Renal cortex interstitium (tissue), 11 donors: ENCODE data around the gene SPSB3. TPM values are rescaled to one million over a fixed set of nuclear protein-coding genes. Genes with fewer than 3 reads are reported as not detected.
"Not testable (repeated sequence)": the region's sequence is repeated elsewhere in the genome, so short reads cannot be mapped to it uniquely, and the experiment has no call there.

Experiments
- DNase-seq, 11 donors: peaks; one replicate each; pipeline ENCODE4 v3.0.0-alpha.2; 2013; ENCODE audit warnings: low read depth in 9 of 11, low spot score in 4 of 11; ENCODE audit errors: extremely low read depth in 1 of 11
- polyA plus RNA-seq, 3 donors: library from polyadenylated mRNA; unstranded; fragments of 120-200 nt; gene quantifications; one replicate each; pipeline ENCODE4 v1.2.1, GENCODE V29; 2013; ENCODE audit not compliant: insufficient read length in 3 of 3

SPSB3 gene
- polyA plus RNA-seq, 3 donors = 28.2 to 49.1 (median 46.0) TPM

DNA sequence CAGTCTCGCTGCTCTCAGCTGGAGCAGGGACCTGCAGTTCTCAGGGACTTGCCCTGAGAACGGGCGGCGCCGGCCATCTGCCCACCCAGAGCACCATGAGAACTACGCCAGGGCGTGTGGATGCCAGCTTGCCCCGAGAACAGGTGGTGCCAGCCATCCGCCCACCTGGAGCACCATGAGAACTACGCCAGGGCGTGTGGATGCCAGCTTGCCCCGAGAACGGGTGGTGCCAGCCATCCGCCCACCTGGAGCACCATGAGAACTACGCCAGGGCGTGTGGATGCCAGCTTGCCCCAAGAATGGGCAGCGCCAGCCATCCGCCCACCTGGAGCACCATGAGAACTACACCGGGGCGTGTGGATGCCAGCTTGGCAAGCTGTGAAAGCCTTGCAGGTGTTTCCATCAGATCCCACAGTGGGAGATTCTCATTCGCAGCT is 49.8 kb downstream of the SPSB3 start:
- DNase-seq = not testable (repeated sequence)

DNA sequence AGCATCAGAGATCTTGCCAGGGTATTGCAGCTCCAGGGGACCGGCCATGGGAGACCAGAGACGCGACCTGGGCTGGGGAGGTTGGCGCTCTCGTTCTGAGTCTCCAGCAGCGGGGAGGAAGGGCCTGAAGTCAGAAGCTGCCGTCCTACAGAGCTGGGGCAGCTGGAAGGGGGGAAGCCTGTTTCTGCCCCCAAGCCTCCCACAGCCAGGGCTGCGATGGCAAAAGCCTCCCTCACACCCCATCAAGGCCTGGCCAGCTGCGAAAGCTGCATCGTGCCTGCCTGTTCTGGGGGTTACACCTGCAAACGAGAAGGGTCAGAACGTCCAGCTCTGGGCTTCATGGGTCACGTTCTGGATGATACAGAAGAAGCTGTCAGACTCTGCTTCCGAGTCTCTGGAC is 50.3 kb downstream of the SPSB3 start:
- DNase-seq = no peak

- DNase-seq = no peak
Measured at GRCh38 chr16:1731603-1732002, 50.8 kb downstream of the SPSB3 start.

DNA sequence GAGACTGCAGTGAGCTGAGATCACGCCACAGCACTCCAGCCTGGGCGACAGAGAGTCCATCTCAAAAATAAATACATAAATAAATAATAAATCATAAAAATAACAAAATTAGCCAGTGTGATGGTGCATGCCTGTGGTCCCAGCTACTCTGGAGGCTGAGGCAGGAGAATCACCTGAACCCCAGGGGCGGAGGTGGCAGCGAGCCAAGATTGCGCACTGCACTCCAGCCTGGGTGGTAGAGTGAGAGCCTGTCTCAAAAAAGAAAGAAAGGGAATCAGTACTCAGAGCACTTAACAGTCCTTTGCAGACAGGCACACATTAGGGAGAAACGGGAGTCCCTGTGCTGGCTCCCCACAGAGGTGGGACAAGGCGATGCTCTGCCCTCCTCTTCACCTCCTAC is 51.3 kb downstream of the SPSB3 start:
- DNase-seq = no peak

GRCh38 chr16:1729445-1729844 is 52.9 kb downstream of the SPSB3 start:
- no peak for DNase-seq

GRCh38 chr16:1729026-1729425 is 53.3 kb downstream of the SPSB3 start:
- DNase-seq = no peak

DNA sequence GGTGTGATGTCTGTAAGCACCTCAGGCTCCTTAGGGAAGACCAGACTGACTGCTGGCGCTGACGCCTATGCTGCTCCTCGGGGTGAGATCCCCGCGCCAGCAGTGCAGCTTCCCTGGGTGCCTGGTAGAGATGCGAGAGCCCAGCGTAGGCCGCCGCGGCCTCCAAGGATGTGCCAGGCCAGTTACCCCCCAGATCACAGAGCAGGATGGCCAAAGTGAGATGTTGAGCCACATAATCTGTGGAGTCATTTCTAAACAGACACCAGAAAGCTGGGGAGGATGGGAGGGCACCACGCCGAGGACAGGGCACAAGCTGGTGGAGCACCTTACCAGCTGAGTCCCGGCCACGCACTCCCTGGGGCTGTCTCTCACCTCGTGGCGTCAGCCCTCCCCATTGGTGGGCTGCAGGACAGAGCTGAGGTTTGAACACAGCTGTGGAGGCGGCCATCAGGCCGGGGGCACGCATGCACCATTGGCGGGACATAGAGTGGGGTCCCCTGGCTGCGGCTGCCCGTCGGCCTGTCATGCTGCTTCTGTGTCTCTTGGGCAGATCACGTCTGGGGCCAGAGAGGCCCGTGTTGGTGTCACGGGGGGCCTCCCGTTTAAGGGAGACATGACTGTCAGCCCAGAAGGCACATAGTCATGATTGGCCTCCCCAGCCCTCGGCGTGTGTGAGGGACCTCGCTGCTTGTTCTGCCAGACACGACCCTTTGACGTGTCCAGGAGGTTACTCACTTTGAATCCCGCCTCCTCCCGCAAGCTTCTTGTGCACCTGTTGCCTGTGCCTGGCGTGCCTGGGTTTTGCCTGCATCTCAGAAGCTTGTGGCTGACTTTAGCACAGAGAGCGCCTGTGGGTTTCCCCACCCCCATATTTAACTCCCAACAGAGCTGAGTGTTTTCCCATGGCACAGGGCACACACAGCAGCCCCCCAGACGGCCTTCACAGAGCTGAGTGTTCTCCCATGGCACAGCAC is 54.4 kb downstream of the SPSB3 start:
- no peak for DNase-seq

Other genes starting within 250 kb of the SPSB3 start
- 10 to 100 TPM; 15.9 to 23.6 (median 22.6) TPM for gene TMEM204, start 248.9 kb downstream of the SPSB3 start, polyA plus RNA-seq
- gene IFT140, start 170.5 kb downstream of the SPSB3 start, polyA plus RNA-seq = 10 to 100 TPM; 36.2 to 45.5 (median 44.1) TPM
- 10 to 100 TPM; 20.0 to 30.0 (median 21.2) TPM for gene CRAMP1, start 170.2 kb downstream of the SPSB3 start, polyA plus RNA-seq
- gene JPT2, start 104.3 kb downstream of the SPSB3 start, polyA plus RNA-seq = 10 to 100 TPM; 75.6 to 82.4 (median 80.4) TPM
- gene MAPK8IP3, start 76.4 kb downstream of the SPSB3 start, polyA plus RNA-seq = 10 to 100 TPM; 47.2 to 91.9 (median 57.6) TPM
- gene NME3, start 11.0 kb downstream of the SPSB3 start, polyA plus RNA-seq = 10 to 100 TPM; 16.7 to 39.0 (median 37.8) TPM
- 10 to 100 TPM in 2 of 3 donors, 1 to 10 TPM in 1; 8.1 to 15.4 (median 11.1) TPM for gene EME2, start 9.8 kb downstream of the SPSB3 start, polyA plus RNA-seq
- gene MRPS34, start 9.4 kb downstream of the SPSB3 start, polyA plus RNA-seq = 10 to 100 TPM; 57.0 to 91.2 (median 74.7) TPM
- gene NUBP2, start 389 bp upstream of the SPSB3 start, polyA plus RNA-seq = 10 to 100 TPM; 28.2 to 53.9 (median 51.0) TPM
- gene IGFALS, start 11.1 kb upstream of the SPSB3 start, polyA plus RNA-seq = 1 to 10 TPM; 1.4 to 4.0 (median 2.1) TPM
- 10 to 100 TPM; 31.3 to 43.8 (median 42.3) TPM for gene HAGH, start 44.3 kb upstream of the SPSB3 start, polyA plus RNA-seq
- gene FAHD1, start 44.6 kb upstream of the SPSB3 start, polyA plus RNA-seq = 10 to 100 TPM; 36.4 to 44.8 (median 37.8) TPM
- gene MEIOB, start 89.6 kb upstream of the SPSB3 start, polyA plus RNA-seq = 1 to 10 TPM in 2 of 3 donors, under 1 TPM in 1; 0.83 to 2.1 (median 1.3) TPM
- gene HS3ST6, start 135.8 kb upstream of the SPSB3 start, polyA plus RNA-seq = under 1 TPM; 0.20 to 0.32 (median 0.27) TPM
- gene MSRB1, start 160.6 kb upstream of the SPSB3 start, polyA plus RNA-seq = 10 to 100 TPM; 62.1 to 73.9 (median 67.3) TPM
- under 1 TPM; 0.16 to 0.23 (median 0.17) TPM for gene RPL3L, start 172.1 kb upstream of the SPSB3 start, polyA plus RNA-seq
- 100 to 1,000 TPM; 121 to 154 (median 124) TPM for gene NDUFB10, start 177.0 kb upstream of the SPSB3 start, polyA plus RNA-seq
- gene RPS2, start 182.3 kb upstream of the SPSB3 start, polyA plus RNA-seq = 1,000 to 10,000 TPM; 1,794 to 2,026 (median 1,887) TPM
- gene RNF151, start 184.3 kb upstream of the SPSB3 start, polyA plus RNA-seq = under 1 TPM in 1 of 3 donors, not detected in 2; 0.13 TPM
- 10 to 100 TPM; 28.6 to 44.0 (median 41.6) TPM for gene TBL3, start 189.5 kb upstream of the SPSB3 start, polyA plus RNA-seq
- 1 to 10 TPM in 2 of 3 donors, under 1 TPM in 1; 0.61 to 1.6 (median 1.1) TPM for gene NOXO1, start 198.9 kb upstream of the SPSB3 start, polyA plus RNA-seq
- gene GFER, start 201.6 kb upstream of the SPSB3 start, polyA plus RNA-seq = 10 to 100 TPM; 21.5 to 31.4 (median 26.9) TPM
- gene SYNGR3, start 207.4 kb upstream of the SPSB3 start, polyA plus RNA-seq = 1 to 10 TPM; 1.6 to 2.6 (median 1.9) TPM
- 10 to 100 TPM; 16.6 to 28.6 (median 27.3) TPM for gene ZNF598, start 227.2 kb upstream of the SPSB3 start, polyA plus RNA-seq
- 10 to 100 TPM in 1 of 3 donors, 1 to 10 TPM in 2; 3.8 to 12.4 (median 8.2) TPM for gene NPW, start 237.2 kb upstream of the SPSB3 start, polyA plus RNA-seq
- gene NHERF2, start 244.3 kb upstream of the SPSB3 start, polyA plus RNA-seq = 100 to 1,000 TPM in 2 of 3 donors, 10 to 100 TPM in 1; 82.6 to 162 (median 147) TPM